ENCODE results near the gene KIF16B.

GRCh38 chr20:16410626-16411025, 162.6 kb downstream of the KIF16B start:
- TF ChIP-seq CTCF (tag by site-specific recombination; IDR thresholded peaks at IDR 0.05) (no peak), ZSCAN5A (tag by site-specific recombination; IDR thresholded peaks at IDR 0.05) (no peak), KLF9 (tag by site-specific recombination; IDR thresholded peaks at IDR 0.05; ENCODE audit: low read depth) (no peak), ZBTB7A (tag by site-specific recombination; IDR thresholded peaks at IDR 0.05; ENCODE audit: low read depth) (no peak), ZBTB11 (tag by site-specific recombination; conservative IDR thresholded peaks at IDR 0.05; ENCODE audit: low read depth) (no peak), ZNF292 (tag by site-specific recombination; IDR thresholded peaks at IDR 0.05; ENCODE audit: borderline replicate concordance, low read depth) (no peak), ZNF274 (IDR thresholded peaks at IDR 0.05; ENCODE audit: low read length) (no peak), ZNF274 (tag by site-specific recombination; IDR thresholded peaks at IDR 0.05; ENCODE audit: borderline replicate concordance) (no peak), MYNN (tag by site-specific recombination; IDR thresholded peaks at IDR 0.05; ENCODE audit: borderline replicate concordance) (no peak)
- TF ChIP-seq, protein P1, sequence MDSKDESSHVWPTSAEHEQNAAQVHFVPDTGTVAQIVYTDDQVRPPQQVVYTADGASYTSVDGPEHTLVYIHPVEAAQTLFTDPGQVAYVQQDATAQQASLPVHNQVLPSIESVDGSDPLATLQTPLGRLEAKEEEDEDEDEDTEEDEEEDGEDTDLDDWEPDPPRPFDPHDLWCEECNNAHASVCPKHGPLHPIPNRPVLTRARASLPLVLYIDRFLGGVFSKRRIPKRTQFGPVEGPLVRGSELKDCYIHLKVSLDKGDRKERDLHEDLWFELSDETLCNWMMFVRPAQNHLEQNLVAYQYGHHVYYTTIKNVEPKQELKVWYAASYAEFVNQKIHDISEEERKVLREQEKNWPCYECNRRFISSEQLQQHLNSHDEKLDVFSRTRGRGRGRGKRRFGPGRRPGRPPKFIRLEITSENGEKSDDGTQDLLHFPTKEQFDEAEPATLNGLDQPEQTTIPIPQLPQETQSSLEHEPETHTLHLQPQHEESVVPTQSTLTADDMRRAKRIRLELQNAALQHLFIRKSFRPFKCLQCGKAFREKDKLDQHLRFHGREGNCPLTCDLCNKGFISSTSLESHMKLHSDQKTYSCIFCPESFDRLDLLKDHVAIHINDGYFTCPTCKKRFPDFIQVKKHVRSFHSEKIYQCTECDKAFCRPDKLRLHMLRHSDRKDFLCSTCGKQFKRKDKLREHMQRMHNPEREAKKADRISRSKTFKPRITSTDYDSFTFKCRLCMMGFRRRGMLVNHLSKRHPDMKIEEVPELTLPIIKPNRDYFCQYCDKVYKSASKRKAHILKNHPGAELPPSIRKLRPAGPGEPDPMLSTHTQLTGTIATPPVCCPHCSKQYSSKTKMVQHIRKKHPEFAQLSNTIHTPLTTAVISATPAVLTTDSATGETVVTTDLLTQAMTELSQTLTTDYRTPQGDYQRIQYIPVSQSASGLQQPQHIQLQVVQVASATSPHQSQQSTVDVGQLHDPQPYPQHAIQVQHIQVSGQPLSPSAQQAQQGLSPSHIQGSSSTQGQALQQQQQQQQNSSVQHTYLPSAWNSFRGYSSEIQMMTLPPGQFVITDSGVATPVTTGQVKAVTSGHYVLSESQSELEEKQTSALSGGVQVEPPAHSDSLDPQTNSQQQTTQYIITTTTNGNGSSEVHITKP (tag by site-specific recombination; IDR thresholded peaks at IDR 0.05) = no peak

Data from HEK293 (cell line).